Measurements from ENCODE around the gene GRIP1. TPM values are rescaled to one million over a fixed set of nuclear protein-coding genes. Genes with fewer than 3 reads are reported as not detected.

Gene GRIP1
- total RNA-seq, 4 donors from 2014 or later = 0.85 to 1.8 TPM; not detected in 2

- no peak for TF ChIP-seq CTCF (IDR thresholded peaks at IDR 0.05; ENCODE audit: low read depth)
These were observed 175.1 kb downstream of the GRIP1 start for GRCh38 chr12:66503746-66504145.

- TF ChIP-seq CTCF (IDR thresholded peaks at IDR 0.05; ENCODE audit: low read depth) = no peak
These were observed 176.0 kb downstream of the GRIP1 start for GRCh38 chr12:66502911-66503310.

- no peak for TF ChIP-seq CTCF (IDR thresholded peaks at IDR 0.05; ENCODE audit: low read depth)
These were observed 178.0 kb downstream of the GRIP1 start for GRCh38 chr12:66500841-66501240.

GRCh38 chr12:66500091-66500490, 178.8 kb downstream of the GRIP1 start:
- TF ChIP-seq CTCF (IDR thresholded peaks at IDR 0.05; ENCODE audit: low read depth) = no peak

- no peak for TF ChIP-seq CTCF (IDR thresholded peaks at IDR 0.05; ENCODE audit: low read depth)
These were observed 179.9 kb downstream of the GRIP1 start for GRCh38 chr12:66499000-66499399.

GRCh38 chr12:66497008-66497897, 181.6 kb downstream of the GRIP1 start:
- TF ChIP-seq CTCF (IDR thresholded peaks at IDR 0.05; ENCODE audit: low read depth) = no peak

GRCh38 chr12:66496595-66496994, 182.3 kb downstream of the GRIP1 start:
- no peak for TF ChIP-seq CTCF (IDR thresholded peaks at IDR 0.05; ENCODE audit: low read depth)

All from subcutaneous adipose tissue (tissue), 4 donors.